NCI-H2107 treated with DMSO at 0.1 percent for 48 hours (cell line): ENCODE data around the gene SPAG4.

Experiments used
- DNase-seq: peaks from one replicate; lab custom pipeline; 2025; ENCODE audit not compliant: unreplicated experiment; lab: John Stamatoyannopoulos, UW

SPAG4 gene

DNA sequence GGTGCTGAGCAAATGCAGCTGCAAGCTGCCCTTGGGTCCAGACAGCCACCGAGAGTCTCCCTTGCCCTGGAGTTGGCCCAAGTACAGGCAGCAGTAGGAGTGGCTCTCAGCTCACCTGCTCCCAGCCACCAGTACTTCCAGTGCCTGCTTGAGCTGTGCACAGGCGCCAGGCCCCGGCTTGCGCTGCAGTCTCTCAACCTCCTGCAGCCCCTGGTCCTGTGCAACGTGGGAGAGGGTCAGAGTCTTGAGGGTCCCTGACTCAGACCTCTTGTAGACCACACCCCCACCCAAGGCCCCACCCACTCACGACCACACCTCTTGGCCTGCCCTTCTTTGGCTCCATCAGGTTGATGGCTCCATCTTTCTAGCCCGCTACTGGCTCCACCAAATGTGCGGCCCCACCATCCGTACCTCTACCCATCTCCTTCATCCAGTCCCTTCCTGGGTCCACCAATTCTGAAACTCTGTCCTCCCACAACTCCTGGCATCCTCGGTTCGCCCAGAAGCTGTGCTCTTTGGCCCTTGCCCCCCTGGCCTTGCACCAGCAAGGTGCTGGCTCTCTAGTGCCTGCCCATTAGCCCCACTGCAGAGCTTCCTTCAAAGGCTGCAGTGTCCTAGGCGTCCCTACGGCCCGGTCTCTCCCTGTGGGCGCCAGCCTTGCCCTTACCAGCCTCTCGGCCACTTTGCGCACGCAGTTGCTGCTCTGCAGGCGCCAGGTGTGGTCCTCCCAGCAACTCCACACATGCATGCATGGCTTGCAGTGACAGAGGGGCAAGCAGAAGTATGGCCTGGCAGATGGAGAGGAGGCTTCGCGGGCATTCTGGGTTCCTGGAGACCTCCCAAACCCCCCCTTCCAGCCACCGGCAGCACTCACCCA is 16.5 kb upstream of the SPAG4 start:
- DNase-seq, result no peak

DNA sequence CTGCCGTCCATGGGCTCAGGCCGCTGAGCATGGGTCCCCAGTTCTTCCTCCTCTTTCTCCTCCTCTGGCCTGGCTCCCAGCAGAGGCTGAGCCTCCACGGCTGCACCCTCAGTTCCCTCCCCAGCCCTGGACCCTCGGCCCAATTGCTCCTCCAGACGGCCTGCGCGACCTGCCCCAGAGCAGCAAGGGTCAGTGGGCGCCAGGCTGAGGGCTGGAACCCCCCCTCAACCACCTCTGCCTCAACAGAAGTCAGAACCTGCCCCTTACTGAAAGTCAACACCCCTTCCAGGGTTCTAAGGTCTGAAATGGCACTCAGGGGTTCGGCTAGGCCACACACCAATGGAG is 15.9 kb upstream of the SPAG4 start:
- no peak for DNase-seq

DNA sequence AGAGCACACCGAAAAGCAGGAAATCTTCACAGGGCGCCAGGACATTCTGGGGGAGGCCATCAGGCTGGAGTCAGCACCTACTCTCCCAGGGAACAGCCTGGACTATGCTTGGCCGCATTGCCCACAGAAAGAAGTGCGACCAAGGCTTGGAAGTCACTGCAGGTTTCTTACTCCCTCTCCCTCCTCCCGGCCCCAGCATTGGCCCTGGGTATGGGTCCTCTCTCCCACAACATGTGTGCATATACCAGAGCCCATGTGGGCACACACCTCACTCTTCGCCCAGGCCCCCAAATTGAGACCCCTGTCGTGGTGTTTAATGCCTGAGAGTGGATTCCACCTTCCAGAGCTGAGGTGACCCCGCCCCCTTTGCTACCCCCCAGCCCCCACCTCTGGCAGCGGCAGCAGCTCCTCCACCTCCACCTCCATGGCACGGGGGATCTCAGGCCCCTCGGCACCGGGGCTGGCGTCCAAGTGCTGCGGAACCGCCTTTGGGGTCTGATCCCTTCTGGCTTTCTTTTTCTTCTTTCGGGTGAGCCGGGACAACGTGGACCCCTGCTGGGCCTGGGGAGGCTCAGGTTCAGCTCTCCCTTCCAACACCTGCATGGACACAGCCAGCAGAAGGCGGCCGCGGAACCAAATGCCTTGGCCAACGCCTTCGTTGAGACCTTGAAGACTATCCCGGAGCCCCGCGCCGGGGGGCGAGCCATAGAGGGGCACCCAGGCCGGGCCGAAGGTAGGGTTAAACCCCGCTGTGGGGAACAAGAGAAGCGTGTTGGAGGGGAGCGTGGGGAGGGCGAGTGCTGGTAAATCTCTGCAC is 15.2 kb upstream of the SPAG4 start:
- no peak for DNase-seq

DNA sequence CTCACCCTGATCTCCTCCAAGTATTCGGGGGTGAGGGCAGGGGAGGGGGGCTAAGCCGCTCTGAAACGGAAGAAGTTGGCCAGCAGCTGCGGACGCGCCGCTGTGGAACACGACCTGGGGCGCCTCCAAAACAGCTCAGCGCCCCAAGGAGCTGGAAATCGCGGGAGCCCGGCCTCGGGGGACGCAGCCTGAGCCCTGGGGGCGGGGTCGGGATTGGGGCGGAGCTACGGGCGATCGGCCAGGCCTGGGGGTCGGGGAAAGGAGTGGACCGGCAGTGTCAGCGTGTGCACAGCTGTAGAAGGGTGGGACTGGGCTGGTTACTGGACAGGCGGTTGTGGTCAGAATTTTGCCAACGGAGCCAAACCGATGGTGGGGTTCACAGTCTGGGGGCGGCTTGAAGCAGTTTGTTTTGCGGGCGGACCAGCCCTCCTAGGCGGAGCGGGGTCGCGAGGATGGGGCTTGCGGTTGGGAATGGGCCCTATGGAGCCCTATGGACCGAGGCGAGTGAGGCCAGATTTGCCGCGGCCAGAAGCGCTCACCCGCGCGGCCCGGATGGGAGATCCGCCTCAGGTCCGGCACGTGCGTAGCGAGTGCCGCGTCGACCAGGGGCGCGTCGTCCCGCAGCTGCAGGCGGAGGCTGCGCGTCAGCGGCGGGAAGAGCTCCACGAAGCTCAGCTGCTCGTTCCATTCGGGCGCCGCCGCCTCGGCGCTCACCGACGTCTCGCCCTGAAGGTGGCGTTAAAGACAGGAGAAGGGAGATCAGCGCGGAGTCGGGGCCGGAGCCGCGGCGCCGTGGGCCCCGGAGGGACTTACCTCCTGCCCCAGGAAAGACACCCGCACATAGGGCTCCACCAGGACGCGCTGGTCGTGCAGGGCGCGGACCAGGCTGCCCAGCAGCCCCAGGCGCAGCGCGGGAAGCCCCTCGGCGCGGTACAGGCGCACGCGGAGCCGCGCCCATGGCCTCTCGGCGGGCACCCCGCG is 14.3 kb upstream of the SPAG4 start:
- no peak for DNase-seq

DNA sequence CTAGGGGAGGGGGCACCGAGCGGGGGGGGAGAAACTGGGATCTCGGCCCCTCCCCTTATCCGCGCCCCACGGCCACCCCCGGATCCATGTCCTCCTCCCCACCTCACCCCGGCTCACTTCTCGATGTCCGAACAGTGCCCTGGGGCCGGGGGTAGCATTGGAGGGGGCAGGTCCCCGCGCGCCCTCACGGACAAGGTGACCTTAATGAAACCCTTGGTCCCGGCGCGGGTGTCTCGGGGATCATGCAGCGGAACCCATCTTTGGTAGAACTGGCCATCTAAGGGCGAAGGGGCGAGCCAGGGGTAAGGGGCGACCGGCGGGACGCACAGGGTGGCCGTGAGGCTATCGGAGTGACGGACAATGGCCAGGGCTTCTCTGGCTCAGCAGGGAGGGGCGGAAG is 13.6 kb upstream of the SPAG4 start:
- DNase-seq, result no peak

DNA sequence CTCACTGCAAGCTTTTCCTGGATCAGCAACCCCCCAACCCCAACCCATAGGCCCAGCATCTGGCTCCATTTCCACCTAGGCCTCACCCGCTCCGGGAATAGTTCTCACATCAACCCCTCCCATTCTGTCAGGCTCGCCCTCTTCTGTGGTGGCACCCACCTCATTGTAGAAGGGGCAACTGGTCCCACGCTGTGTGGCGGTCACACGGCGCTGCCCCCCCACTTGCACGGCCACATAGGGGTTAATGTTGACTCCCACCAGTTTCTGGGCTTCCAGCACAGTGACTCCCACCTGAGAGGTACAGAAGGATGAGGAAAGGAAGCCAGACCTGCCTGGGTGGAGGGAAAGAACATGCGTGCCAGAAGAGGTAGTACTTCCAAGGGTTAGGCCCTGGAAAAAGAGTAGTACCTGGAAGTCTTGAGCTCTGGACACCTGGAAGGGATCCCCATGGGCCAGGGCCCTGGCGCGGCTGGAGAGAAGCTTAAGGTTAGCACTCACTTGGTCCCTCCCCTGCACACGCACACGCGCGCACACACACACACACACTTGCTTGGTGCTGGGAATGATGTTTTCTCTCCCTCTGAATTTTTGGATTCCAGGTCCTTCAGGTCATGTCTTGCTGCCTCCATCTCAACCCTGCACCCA is 12.7 kb upstream of the SPAG4 start:
- no peak for DNase-seq

DNA sequence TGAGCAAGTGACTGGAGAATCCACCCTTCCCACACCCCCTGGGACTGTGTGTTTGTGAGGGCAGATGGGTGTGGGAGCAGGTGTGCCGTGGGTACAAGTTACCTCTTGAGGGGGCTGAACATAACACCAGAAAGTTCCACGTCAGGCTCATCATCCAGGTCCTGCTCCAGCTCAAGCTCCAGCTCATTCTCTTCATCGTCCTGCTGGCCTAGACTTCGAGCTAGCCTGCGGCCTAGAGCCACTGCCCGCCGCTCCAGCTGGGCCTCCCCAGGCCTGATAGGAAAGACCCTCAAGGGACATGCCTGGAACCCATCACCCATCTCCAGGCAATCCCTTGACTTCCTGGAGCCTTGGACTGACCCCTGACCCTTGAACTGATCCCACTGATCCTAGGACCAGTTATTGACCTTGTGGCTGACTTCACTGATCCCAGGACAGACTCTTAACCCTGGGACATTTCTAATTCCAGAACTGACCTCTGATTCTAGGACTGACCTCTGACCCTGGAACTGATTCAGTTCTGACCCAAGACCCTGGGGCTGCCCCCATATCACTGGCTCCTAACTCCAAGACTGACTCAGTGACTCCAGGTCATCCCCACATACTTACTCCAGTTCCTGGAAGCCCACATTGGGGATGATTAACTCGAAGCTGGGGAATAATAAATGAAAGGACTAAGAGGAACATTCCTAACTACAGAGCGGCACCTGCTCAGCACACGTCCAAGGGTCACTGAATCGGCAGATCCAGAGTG is 11.8 kb upstream of the SPAG4 start:
- no peak for DNase-seq

DNA sequence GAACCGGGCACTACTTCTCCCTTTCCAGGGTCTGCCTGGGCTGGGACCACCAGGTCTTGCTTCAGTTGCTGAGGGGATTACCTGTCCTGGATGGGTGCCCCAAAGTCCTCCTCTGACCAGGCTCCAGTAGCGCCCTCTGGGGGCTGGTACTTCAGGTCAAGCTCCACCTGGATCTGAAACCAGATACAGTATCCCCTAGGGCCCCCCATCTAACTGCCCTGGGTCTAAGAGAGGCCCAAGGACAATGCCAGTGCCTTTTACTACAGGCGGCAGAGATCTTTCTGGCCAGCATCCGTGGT is 11.2 kb upstream of the SPAG4 start:
- DNase-seq, result no peak

DNA sequence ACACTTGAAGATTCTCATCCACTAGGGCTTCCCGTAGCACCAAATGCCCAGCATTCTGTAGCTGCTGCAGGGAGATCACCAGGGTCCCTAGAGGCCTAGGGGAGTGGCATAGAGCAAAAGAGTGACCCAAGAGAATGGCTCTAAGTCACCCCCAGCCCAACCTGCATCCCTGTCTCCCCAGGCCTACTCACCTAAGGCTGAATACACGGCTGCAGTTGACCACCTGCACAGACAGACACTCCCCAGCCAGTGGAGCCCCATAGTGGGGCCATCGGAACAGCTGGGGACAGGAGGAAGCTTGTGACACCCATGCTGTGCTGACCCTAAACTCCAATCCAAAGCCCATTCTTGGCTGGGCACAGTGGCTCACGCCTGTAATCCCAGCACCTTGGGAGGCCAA is 9.5 kb upstream of the SPAG4 start:
- DNase-seq, result no peak

DNA sequence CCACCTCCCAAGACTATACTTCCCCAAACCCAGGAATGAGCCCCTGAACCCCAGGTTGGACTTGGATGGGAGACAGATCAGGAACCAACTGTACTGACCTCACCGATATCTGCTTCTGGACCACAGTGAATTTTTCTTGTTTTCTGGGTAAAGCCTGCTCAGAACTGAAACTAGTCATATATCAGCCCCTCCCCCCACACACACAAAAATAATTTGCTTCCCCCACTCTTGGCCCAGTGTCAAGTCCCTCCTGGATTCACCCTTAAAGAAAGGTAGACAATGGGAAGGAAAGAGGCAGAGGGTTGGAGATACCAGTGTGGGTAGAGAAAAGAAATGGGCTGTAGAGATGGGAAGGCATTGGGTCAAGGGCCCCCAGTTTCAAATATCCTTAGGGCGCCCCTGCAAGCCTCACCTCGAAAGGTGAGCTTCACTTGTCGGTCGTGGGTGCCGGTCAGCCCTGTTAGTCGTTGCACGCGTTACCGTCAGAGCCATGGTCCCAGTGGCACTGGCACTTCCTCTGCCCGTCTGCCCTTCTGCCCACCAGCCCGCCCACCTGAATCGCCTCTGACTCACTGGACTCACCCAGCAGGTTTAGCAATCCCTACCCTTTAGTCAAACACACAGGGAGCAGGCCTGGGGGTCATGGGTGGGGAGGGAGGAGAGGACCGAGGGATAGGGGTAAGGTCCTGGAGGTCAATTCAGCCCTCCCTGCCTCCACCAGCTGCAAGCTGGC is 8.5 kb upstream of the SPAG4 start:
- DNase-seq, result no peak

DNA sequence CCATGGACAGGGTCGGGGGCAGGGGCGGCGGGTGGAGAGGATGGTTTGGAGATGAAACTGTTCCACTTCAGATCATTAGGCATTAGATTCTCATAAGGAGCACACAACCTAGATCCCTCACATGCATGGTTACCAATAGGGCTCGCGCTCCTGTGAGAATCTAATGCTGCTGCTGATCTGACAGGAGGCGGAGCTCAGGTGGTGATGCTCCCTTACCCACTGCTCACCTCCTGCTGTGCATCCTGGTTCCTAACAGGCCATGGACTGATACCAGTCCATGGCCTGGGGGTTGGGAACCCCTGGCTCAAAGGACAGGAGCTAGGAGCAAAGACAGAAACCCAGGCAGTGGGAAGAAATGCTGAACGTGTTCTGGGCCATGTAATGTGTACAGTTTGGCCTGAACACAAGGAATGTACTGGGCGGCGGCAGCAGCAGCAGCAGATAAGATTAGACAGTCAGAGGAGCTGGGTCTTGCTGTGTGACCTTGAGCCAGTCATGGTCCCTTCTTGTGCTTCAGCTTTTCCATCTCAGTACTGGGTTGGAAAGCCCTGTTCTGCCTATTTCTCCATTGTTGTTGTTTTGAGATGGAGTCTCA is 4.7 kb upstream of the SPAG4 start:
- DNase-seq, result no peak

DNA sequence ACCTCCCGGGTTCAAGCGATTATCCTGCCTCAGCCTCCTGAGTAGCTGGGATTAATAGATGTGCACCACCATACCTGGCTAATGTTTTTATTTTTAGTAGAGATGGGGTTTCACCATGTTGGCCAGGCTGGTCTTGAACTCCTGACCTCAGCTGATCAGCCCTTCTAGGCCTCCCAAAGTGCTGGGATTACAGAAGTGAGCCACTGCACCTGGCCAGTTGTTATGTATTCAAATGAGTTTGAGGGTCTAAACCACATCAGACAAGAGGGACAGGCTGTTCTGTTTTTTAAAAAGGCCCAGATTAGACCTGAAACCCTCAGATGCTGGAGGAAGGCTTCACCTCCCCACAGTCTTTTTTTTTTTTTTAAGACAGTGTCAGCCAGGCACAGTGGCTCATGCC is 4.1 kb upstream of the SPAG4 start:
- no peak for DNase-seq

DNA sequence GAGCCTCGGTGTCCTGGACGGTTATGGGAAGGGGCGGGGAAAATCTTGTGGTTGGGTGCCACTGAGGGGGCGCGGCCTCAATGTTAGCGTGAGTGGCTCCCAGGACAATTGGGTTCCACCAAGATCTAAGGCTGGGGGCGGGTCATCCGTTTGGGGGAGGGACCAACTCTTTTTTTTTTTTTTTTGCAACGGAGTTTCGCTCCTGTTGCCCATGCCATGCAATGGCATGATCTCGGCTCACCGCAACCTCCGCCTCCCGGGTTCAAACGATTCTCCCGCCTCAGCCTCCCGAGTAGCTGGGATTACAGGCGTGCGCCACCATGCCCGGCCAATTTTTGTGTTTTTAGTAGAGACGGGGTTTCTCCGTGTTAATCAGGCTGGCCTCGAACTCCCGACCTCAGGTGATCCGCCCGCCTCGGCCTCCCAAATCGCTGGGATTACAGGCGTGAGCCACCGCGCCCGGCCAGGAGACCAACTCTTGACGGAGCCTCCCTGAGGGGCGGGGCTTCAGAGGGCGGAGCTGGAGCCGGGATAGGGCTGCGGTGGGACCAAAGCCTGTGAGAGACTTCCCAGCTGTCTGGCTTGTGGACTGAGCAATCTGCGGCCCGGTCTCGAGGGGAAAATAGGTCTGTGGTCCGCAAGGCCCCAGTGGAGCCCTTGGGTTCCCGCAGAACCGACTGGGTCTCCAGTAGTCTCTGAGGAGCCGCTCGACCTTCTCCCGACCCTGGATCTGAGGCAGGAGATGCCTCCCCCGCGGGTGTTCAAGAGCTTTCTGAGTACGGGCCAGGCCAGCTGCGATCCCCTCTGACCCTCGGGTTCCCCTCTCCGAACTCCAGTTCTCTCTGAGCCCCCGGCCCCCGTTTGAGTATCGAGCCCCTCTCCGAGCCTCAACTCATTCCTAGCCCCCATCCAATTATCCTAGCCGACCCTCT is 1.1 kb downstream of the SPAG4 start:
- peak; percentile 3 for DNase-seq

DNA sequence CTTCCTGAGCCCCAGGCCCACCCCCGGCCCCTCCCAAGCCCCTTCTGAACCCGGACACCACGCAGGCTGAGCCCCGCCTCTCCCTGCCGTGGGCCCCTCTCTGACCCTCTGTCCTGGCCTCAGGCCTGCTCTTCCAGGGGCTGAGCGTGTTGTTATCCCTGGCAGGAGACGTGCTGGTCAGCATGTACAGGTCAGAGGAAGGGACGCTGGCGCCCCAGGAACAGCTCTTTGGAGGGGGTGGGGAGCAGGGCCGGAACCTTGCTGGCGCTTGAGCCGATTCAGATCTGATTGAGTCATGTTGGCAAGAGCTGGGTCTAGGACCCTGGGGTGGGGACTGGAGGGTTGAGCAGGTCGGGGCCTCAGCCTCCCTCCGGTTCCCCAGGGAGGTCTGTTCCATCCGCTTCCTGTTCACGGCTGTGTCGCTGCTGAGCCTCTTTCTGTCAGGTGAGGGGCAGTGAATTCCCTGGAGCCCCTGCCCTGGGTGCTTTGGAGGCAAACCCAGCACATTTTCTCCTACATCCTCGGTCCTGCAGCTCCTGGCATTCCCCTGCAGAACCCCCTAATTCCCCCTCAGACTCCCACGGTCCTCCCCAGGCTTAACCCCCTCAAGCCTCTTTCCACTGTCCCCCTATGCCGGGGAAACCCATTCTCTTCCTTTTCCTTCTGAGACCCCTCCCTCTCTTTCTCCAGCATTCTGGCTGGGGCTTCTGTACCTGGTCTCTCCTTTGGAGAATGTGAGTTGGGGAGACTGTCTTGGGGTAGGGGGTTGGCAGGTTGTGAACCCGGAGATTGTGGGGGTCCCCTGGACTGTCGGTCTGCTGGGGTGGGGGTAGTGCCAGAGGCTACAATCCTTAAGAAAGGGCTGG is 2.0 kb downstream of the SPAG4 start:
- peak; percentile 35 for DNase-seq

DNA sequence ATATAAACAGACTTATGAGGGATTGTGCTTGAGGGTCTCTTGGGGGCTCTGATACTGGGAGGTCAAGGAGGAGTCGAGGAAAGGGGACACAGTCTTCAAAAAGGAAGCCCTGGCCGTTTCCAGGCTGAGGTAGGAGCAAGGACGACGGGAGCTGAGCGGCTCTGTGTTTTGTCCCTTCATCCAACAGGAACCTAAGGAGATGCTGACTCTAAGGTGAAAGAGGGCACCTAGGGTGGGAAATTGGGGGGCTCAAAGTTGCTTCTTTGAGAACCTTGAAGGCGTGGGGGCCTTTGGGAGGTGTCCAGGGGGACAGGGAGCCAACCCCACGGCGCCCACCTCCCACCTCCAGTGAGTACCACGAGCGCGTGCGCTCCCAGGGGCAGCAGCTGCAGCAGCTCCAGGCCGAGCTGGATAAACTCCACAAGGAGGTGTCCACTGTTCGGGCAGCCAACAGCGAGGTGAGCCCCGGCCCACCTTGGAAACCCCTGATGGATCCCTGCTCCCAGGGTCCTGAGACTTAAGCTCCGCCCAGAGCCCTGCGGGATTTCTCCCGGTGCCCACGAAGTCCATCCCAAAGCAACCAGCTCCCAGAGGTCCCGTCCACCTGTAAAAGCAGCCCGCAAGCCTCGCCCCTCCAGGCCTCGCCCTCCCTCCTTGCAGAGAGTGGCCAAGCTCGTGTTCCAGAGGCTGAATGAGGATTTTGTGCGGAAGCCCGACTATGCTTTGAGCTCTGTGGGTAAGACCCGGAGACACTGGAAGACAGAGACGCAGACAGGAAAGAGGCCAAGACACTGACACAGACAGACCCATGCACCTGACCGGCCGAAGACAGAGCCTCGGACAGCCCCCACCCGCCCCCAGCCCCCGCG is 2.9 kb downstream of the SPAG4 start:
- no peak for DNase-seq
